ENCODE data around the gene BORCS8.

GRCh38 chr19:19234220-19234816, 42.4 kb upstream of the BORCS8 start:
- TF ChIP-seq CTCF (IDR thresholded peaks at IDR 0.05) = no peak
- no peak for TF ChIP-seq POLR2A (IDR thresholded peaks at IDR 0.05)

Measured in ovary (tissue), 3 donors.